ENCODE measurements around the gene TPRKB.
"Not testable (repeated sequence)": the region's sequence is repeated elsewhere in the genome, so short reads cannot be mapped to it uniquely, and the experiment has no call there.

TPRKB gene

GRCh38 chr2:73707058-73707457, 30.1 kb downstream of the TPRKB start:
- no peak overlapping the region for H3K9ac ChIP-seq (ENCODE audit: low read depth, low read length)
- H3K9me3 ChIP-seq (ENCODE audit: insufficient read depth, low read depth, low read length), result no peaks in the 10 kb centered on the region

DNA sequence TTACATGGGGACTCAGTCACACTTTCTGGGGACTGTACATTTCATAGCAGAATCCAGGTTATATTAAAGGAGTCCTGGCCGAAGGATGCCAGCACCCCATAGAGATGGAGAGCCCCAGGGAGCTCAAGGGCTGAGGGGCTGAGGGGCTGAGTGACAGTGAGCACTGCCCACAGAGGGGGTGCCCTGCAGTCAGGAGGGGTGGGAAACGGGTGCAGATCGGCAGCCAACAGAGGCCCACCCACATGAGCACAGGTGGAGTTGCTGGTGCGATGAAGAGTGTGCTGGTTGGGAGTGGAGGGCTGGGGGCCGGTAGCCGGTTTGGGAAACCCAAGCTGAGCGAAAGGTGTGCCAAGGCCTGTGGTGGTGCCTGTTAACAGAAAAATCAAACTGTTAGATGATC, 32.1 kb downstream of the TPRKB start:
- Histone ChIP-seq H3K4me1 (ENCODE audit: insufficient read depth, low read length) (no peaks in the 10 kb centered on the region), H3K36me3 (ENCODE audit: insufficient read depth, low read depth, low read length) (no peaks in the 10 kb centered on the region), H3K27me3 (ENCODE audit: insufficient read depth, low read length) (peaks cover 4% of the 10 kb centered on the region; the same call in 1 of the 2 replicates), H3K27ac (ENCODE audit: low read length) (no peak overlapping the region), H3K4me3 (ENCODE audit: low read length) (no peak overlapping the region), H3K9me3 (ENCODE audit: insufficient read depth, low read depth, low read length) (no peaks in the 10 kb centered on the region; the same call in 1 of the 2 replicates), H3K9ac (ENCODE audit: low read depth, low read length) (no peak overlapping the region)

More at GRCh38 chr2:73707058-73707457, 30.1 kb downstream of the TPRKB start:
- peaks cover 18% of the 10 kb centered on the region for H3K27me3 ChIP-seq (ENCODE audit: insufficient read depth, low read length)
- H3K4me3 ChIP-seq (ENCODE audit: low read length), result no peak overlapping the region
- no peaks in the 10 kb centered on the region for H3K36me3 ChIP-seq (ENCODE audit: insufficient read depth, low read depth, low read length)
- H3K4me1 ChIP-seq (ENCODE audit: insufficient read depth, low read length), result no peaks in the 10 kb centered on the region
- no peak overlapping the region for H3K27ac ChIP-seq (ENCODE audit: low read length)

DNA sequence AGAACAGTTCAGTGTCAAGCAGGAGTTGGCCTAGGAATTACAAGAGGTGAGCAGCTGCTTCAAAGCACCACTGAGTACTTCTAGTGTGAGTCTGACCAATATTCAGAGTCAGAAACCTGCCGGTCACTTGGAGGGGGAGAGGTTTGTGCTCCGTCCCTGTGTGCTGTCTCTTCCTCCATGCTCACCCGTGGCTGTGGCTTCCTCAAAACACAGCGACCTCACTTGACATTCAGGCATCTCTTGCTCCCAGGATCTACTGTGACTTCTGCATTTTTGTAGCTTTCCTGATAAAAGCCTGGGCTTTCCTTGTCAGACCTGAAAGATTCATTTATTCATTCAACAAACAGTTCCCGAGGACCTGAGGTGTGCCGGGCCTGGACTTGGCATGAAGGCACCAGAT, 32.9 kb downstream of the TPRKB start:
- Histone ChIP-seq H3K4me1 (ENCODE audit: insufficient read depth, low read length) (no peaks in the 10 kb centered on the region), H3K9ac (ENCODE audit: low read depth, low read length) (no peak overlapping the region), H3K36me3 (ENCODE audit: insufficient read depth, low read depth, low read length) (no peaks in the 10 kb centered on the region), H3K9me3 (ENCODE audit: insufficient read depth, low read depth, low read length) (peaks cover 3% of the 10 kb centered on the region; the same call in 1 of the 2 replicates), H3K27me3 (ENCODE audit: insufficient read depth, low read length) (peaks cover 4% of the 10 kb centered on the region; the same call in 1 of the 2 replicates), H3K4me3 (ENCODE audit: low read length) (no peak overlapping the region), H3K27ac (ENCODE audit: low read length) (no peak overlapping the region)

- Histone ChIP-seq H3K36me3 (ENCODE audit: insufficient read depth, low read depth, low read length) (no peaks in the 10 kb centered on the region), H3K27me3 (ENCODE audit: insufficient read depth, low read length) (peaks cover 4% of the 10 kb centered on the region; the same call in 1 of the 2 replicates), H3K4me3 (ENCODE audit: low read length) (no peak overlapping the region), H3K9ac (ENCODE audit: low read depth, low read length) (no peak overlapping the region), H3K4me1 (ENCODE audit: insufficient read depth, low read length) (no peaks in the 10 kb centered on the region), H3K27ac (ENCODE audit: low read length) (no peak overlapping the region), H3K9me3 (ENCODE audit: insufficient read depth, low read depth, low read length) (peaks cover 9% of the 10 kb centered on the region; the same call in 1 of the 2 replicates)
Measured at GRCh38 chr2:73703675-73704074, 33.5 kb downstream of the TPRKB start.

GRCh38 chr2:73702852-73703493, 34.2 kb downstream of the TPRKB start:
- H3K9me3 ChIP-seq (ENCODE audit: insufficient read depth, low read depth, low read length), result peaks cover 16% of the 10 kb centered on the region; the same call in 1 of the 2 replicates
- not testable (repeated sequence) for H3K27ac ChIP-seq (ENCODE audit: low read length); H3K4me3 ChIP-seq (ENCODE audit: low read length); H3K4me1 ChIP-seq (ENCODE audit: insufficient read depth, low read length); H3K36me3 ChIP-seq (ENCODE audit: insufficient read depth, low read depth, low read length); H3K9ac ChIP-seq (ENCODE audit: low read depth, low read length); H3K27me3 ChIP-seq (ENCODE audit: insufficient read depth, low read length)

- H3K9me3 ChIP-seq (ENCODE audit: insufficient read depth, low read depth, low read length), result peaks cover 25% of the 10 kb centered on the region
- no peak overlapping the region for H3K27ac ChIP-seq (ENCODE audit: low read length)
- H3K4me1 ChIP-seq (ENCODE audit: insufficient read depth, low read length), result no peaks in the 10 kb centered on the region
- no peaks in the 10 kb centered on the region for H3K36me3 ChIP-seq (ENCODE audit: insufficient read depth, low read depth, low read length)
- H3K9ac ChIP-seq (ENCODE audit: low read depth, low read length), result no peak overlapping the region
- H3K4me3 ChIP-seq (ENCODE audit: low read length), result no peak overlapping the region
- H3K27me3 ChIP-seq (ENCODE audit: insufficient read depth, low read length), result peaks cover 4% of the 10 kb centered on the region; the same call in 1 of the 2 replicates
Measured at GRCh38 chr2:73701968-73702665, 35.0 kb downstream of the TPRKB start.

DNA sequence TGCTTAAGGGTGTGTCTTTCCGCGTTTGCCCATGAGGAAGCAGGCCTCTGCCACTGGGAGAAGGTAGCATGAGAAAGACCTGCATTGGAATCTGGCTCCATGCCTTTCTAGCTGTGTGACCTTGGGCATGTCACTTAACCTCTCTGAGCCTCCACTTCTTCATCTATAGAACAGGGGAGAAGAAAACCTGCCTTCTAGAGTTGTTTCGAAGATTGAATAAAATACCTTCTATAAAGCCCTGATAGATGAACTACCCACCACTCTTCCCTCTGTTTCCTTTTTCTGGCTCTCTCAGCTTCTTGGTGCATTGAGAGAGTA, 35.7 kb downstream of the TPRKB start:
- not testable (repeated sequence) for H3K27ac ChIP-seq (ENCODE audit: low read length); H3K9ac ChIP-seq (ENCODE audit: low read depth, low read length); H3K27me3 ChIP-seq (ENCODE audit: insufficient read depth, low read length)

DNA sequence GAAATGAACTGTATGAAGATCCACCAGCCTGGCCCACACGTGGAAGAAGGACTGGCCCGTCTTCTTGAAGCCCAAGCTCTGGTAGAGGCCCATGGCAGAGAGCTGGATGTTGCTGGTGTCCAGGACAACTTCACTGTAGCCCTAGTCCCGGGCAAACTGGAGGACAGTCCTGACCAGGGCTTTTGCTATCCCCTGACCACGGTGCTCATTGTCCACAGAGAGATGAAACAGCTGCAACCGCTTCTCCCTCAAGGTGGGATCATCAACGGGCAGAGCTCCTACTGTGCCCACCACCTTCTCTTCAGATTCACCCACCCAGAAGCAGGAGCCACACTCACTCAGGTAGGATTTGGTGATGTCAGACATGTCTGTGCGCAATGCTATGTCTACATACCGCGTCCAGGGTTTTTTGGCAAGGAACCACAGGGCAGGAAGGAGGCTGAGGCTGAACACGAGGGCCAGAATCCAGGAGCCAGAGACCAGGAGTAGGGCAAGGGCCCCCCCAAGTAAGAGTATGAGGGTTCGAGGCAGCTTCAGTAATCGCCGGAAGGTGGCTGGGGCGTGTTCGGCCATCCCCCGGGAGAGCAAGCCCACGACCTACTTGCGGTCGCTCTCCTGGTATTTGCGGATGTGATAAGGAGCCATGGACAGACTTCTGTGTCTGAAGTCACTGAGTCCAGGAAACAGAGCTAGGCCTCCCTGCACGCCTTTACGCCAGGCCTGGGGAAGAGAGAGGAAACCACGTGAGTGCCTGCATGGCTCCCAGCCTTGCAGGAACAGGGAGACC, 36.3 kb downstream of the TPRKB start:
- peaks cover 29% of the 10 kb centered on the region for H3K9me3 ChIP-seq (ENCODE audit: insufficient read depth, low read depth, low read length)
- H3K36me3 ChIP-seq (ENCODE audit: insufficient read depth, low read depth, low read length), result no peaks in the 10 kb centered on the region
- no peak overlapping the region for H3K9ac ChIP-seq (ENCODE audit: low read depth, low read length)
- peaks cover 4% of the 10 kb centered on the region; the same call in 1 of the 2 replicates for H3K27me3 ChIP-seq (ENCODE audit: insufficient read depth, low read length)
- no peaks in the 10 kb centered on the region for H3K4me1 ChIP-seq (ENCODE audit: insufficient read depth, low read length)
- H3K4me3 ChIP-seq (ENCODE audit: low read length), result no peak overlapping the region
- no peak overlapping the region for H3K27ac ChIP-seq (ENCODE audit: low read length)

More for the DNA sequence above, 35.7 kb downstream of the TPRKB start:
- peaks cover 27% of the 10 kb centered on the region for H3K9me3 ChIP-seq (ENCODE audit: insufficient read depth, low read depth, low read length)
- not testable (repeated sequence) for H3K36me3 ChIP-seq (ENCODE audit: insufficient read depth, low read depth, low read length); H3K4me3 ChIP-seq (ENCODE audit: low read length); H3K4me1 ChIP-seq (ENCODE audit: insufficient read depth, low read length)

DNA sequence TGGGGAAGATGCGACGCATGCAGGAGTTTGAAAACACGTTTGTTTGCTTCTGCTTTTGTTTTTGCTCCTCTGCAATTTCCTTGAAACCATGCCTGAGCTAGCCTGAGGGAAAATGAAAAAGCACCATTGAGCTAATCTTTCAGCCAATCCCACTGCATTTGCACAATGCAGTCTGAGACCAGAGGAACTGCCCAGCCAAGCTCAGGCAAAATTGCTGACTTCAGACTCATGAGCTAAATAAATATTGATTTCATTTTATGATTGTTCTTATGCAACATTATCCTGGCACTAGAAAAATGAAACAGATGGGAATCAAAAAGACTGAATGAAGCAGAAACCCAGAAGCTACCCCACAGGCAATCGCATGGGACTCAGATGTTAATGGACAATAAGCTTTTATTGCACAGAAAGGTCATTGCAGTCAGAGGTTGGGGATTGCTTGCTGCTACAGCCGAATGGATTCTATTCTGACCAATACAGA, 37.0 kb downstream of the TPRKB start:
- H3K4me1 ChIP-seq (ENCODE audit: insufficient read depth, low read length), result no peaks in the 10 kb centered on the region
- no peak overlapping the region for H3K27ac ChIP-seq (ENCODE audit: low read length)
- no peak overlapping the region for H3K9ac ChIP-seq (ENCODE audit: low read depth, low read length)
- no peaks in the 10 kb centered on the region for H3K36me3 ChIP-seq (ENCODE audit: insufficient read depth, low read depth, low read length)
- H3K4me3 ChIP-seq (ENCODE audit: low read length), result no peak overlapping the region
- peaks cover 4% of the 10 kb centered on the region; the same call in 1 of the 2 replicates for H3K27me3 ChIP-seq (ENCODE audit: insufficient read depth, low read length)
- peaks cover 31% of the 10 kb centered on the region for H3K9me3 ChIP-seq (ENCODE audit: insufficient read depth, low read depth, low read length)

- H3K27ac ChIP-seq (ENCODE audit: low read length), result no peak overlapping the region
- H3K9ac ChIP-seq (ENCODE audit: low read depth, low read length), result no peak overlapping the region
- peaks cover 4% of the 10 kb centered on the region; the same call in 1 of the 2 replicates for H3K27me3 ChIP-seq (ENCODE audit: insufficient read depth, low read length)
- H3K4me1 ChIP-seq (ENCODE audit: insufficient read depth, low read length), result no peaks in the 10 kb centered on the region
- peaks cover 31% of the 10 kb centered on the region for H3K9me3 ChIP-seq (ENCODE audit: insufficient read depth, low read depth, low read length)
- no peaks in the 10 kb centered on the region for H3K36me3 ChIP-seq (ENCODE audit: insufficient read depth, low read depth, low read length)
- no peak overlapping the region for H3K4me3 ChIP-seq (ENCODE audit: low read length)
Measured at GRCh38 chr2:73699437-73699836, 37.7 kb downstream of the TPRKB start.

- H3K4me3 ChIP-seq (ENCODE audit: low read length), result no peak overlapping the region
- H3K27me3 ChIP-seq (ENCODE audit: insufficient read depth, low read length), result peaks cover 4% of the 10 kb centered on the region; the same call in 1 of the 2 replicates
- no peaks in the 10 kb centered on the region for H3K4me1 ChIP-seq (ENCODE audit: insufficient read depth, low read length)
- no peak overlapping the region for H3K27ac ChIP-seq (ENCODE audit: low read length)
- peaks cover 31% of the 10 kb centered on the region for H3K9me3 ChIP-seq (ENCODE audit: insufficient read depth, low read depth, low read length)
- no peak overlapping the region for H3K9ac ChIP-seq (ENCODE audit: low read depth, low read length)
- H3K36me3 ChIP-seq (ENCODE audit: insufficient read depth, low read depth, low read length), result no peaks in the 10 kb centered on the region
Measured at GRCh38 chr2:73698101-73698500, 39.0 kb downstream of the TPRKB start.

Measured in iPS-20b (cell line).